Fibroblast of lung (primary cell): ENCODE measurements around the gene SH3RF1.

Experiments
- CTCF ChIP-seq, 2 donors: IDR thresholded peaks in 1 of 2; conservative IDR thresholded peaks in 1 of 2; 1 replicate in 1 of 2; 2 replicates in 1 of 2; pipeline ENCODE4 v1.5.1; 2011 to 2012; ENCODE audit warnings: low read length in 2 of 2, control low read depth in 1 of 2, inconsistent platforms in 1 of 2, low read depth in 1 of 2, mild to moderate bottlenecking in 1 of 2
- EZH2 ChIP-seq: IDR thresholded peaks from 2 replicates; pipeline ENCODE4 v1.5.1; 2012; ENCODE audit warnings: low read length, control low read depth, mild to moderate bottlenecking; ENCODE audit errors: missing control alignments

DNA sequence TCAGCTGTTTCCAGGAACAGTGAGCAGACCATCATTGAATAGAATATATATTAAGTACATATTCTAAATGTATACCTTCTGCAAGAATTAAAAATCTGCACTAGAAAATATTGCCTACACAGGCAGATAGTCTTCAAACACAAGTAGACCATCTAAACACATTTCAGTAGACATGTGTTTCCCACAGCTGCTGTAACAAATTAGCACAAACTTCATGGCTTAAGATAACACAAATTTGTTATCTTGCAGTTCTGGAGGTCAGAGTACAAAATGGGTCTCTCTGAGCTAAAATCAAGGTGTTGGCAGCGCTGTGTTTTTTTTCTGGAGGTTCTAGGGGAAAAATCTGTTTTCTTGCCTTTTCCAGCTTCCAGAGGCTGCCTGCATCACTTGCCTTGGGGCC, 42.7 kb downstream of the SH3RF1 start:
- TF ChIP-seq CTCF (conservative IDR thresholded peaks at IDR 0.05 in 1 of 2, IDR thresholded peaks at IDR 0.05 in 1 of 2; ENCODE audit: low read depth in 1 of 2, low read length in 2 of 2): no peak
- no peak for TF ChIP-seq EZH2
